CD4-positive, alpha-beta T cell treated with Interleukin-15 for 1 hour (primary cell): ENCODE measurements around the gene CDKN3.
"Not testable (repeated sequence)": the region's sequence is repeated elsewhere in the genome, so short reads cannot be mapped to it uniquely, and the experiment has no call there.

Experiments used
- DNase-seq: peaks from one replicate; pipeline ENCODE4 v3.0.0-alpha.2; 2020

Gene CDKN3

DNA sequence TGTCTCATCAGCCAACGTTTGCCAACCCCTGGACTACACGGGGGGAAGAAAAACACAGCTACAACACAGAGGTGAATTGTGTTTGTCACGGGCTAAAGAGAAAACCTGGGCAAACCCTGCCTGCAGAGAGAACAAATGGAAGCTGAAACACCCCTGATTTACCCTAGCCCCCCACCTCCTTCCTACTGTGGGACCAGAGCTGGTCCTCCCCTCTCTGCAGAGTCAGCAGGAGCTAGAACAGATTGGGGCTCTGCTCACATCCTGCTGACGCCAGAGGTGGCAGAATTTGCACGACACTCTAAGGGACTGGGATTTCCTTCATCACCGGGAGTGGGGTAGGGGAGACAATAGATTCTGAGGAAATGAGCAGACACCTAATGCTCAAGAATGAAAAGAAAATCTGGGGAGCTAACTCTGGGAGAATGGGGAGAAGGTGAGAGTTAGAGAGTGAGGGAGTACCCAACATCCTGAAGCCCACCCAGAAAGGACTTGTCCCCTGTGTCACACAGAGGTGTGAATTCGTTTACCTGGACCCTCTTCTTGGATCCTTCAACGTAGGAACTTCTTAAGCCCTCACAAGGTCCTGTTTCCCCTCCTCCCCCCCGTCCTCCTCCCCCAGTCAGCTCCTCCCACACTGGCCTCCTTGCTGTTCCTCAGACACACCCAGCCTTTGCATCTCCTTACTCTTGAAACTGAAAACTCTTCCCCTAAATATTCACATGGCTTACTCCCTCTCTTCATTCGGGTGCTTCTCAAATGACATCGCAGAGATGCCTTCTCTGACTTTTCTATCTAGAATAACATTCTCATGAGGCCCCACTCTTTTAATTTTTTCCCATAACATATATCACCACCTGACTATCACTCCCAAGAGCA, 26.2 kb upstream of the CDKN3 start:
- DNase-seq, result no peak

DNA sequence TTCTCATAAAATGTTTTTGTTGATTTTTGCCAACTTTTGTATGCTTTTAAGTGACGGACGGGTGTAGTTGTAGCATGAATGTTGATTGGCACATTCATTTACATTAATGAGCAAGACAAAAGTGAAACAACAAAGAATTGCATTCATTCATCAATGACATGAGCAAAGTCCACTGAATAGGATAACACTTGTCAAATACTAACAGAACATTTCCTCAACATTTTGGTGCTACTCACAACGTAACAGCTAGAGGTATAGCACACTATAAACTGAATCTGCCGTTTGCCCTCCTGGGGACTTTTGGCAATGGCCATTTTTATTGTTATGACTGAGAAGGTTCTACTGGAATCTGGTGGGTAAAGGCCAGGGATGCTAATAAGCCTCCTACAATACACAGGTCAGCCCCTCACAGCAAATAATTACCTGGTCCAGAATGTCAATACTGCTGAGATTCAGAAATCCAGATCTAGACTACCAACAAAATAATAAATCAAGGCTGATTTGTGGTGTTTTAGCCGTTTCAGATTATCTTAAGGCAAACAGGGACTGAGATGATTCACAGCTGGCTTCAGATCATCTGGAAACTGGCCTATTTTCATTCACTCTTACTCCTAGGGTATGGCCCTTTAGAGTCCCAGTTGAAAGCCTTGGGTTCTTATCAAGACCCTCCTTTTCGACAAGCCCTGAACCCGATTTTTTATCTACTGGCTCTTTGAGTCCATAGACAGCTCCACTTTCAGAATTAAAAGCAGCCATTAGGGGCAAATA, 22.5 kb upstream of the CDKN3 start:
- no peak for DNase-seq

DNA sequence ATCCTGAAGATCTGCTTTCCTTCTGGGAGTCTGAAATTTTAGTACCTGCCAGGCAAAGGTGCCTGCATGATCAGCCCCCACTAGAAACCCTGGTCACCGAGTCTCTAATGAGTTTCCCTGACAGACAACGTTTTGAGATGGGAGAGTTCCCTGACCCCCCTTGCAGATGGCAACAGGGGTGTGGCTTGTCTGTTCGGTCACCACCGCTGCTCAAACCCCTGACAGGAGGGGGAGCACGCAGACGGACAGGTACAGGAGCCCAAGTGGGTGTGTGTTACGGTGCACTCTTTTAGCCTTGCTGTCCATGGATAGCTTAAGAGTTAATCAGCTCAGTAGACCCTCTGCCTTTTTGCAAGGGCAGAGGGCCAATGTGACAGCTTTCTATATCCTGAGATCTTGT, 19.3 kb upstream of the CDKN3 start:
- DNase-seq, result no peak

DNA sequence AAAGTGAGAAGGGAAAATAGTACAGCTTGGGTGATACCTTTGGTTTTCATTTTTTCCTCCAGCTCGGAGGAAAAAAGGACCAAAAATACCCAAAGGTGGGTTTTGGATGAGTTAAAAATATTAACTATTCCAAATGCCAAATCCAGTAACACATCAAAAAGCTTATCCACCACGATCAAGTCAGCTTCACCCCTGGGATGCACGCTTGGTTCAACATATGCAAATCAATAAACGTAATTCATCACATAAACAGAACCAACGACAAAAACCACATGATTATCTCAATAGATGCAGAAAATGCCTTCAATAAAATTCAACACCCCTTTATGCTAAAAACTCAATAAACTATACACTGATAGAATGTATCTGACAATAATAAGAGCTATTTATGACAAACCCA, 17.9 kb upstream of the CDKN3 start:
- DNase-seq, result not testable (repeated sequence)

DNA sequence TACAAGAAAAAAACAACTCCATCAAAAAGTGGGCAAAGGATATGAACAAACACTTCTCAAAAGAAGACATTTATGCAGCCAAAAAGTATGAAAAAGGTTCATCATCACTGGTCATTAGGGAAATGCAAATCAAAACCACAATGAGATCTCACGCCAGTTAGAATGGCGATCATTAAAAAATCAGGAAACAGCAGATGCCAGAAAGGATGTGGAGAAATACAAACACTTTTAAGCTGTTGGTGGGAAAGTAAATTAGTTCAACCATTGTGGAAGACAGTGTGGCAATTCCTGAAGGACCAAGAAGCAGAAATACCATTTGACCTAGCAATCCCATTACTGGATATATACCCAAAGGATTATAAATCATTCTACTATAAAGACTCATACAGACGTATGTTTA, 16.2 kb upstream of the CDKN3 start:
- not testable (repeated sequence) for DNase-seq

DNA sequence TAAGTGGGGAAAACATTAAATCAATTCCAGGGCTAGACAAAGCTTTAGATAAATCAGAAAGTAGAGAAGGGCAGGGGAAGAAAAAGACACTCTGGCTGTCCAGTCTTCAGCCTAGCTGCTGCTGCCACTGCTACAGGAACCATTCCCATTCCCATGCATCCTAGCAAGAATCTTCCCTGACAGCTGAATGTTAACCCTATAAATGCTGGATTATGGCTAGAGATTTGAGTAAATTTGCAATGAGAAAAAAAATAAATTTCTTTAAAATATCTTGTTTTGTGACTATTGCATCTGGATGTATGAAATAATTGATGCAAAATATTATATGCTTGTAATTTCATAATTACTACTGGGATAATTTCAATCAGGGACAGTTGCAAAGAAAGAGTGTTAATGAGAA, 15.0 kb upstream of the CDKN3 start:
- no peak for DNase-seq

DNA sequence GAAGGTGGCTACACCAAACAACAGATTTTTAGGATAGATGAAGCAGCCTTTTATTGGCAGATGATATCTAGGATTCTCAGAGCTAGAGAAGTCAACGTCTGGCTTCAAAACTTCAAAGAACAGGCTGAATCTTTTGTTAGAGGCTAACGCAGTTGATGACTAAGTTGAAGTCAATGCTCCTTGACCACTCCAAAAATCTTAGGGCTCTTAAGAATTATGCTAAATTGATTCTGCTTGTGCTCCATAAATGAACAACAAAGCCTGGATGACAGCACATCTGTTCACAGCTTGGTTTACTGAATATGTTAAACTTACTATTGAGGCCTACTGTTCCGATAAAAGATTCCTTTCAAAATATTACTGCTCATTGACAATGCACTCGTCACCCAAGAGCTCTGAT, 13.0 kb upstream of the CDKN3 start:
- DNase-seq, result no peak

DNA sequence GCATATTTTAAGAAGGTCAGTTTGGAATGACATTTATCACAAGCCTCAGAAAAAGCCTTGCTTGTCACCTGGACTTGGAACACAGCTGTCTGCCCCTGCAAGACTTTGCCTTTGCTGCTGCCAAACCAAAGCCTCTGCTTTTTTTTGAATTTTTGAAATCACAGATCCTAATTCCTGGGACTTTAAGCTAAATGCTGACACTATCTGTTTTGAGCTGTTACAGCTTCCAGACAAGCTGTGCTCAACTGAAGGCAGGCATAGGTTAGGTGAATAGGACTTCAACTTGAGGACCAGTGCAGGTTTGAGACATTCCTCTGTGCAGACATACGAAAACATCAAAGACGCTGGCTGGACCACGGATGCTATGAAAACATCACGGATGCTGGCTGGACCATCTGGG, 11.3 kb upstream of the CDKN3 start:
- DNase-seq, result no peak

DNA sequence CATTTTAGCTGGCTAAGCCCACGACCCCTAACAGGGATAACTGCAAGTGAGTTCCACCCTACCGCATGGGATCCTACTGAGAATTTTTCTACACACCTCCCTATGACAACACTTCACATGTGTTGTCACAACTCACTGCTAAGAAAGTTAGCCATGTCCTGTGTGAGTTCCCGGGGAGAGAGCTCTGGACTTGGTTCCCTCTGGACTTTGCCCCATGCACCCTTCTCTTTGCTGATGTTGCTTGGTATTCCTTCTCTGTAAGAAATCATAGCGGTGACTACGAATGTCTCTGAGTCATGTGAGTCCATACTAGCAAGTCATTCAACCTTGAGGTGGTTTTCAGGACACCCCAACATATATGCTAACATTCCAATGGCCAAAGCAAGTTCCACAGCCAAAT, 9.5 kb upstream of the CDKN3 start:
- DNase-seq, result no peak

DNA sequence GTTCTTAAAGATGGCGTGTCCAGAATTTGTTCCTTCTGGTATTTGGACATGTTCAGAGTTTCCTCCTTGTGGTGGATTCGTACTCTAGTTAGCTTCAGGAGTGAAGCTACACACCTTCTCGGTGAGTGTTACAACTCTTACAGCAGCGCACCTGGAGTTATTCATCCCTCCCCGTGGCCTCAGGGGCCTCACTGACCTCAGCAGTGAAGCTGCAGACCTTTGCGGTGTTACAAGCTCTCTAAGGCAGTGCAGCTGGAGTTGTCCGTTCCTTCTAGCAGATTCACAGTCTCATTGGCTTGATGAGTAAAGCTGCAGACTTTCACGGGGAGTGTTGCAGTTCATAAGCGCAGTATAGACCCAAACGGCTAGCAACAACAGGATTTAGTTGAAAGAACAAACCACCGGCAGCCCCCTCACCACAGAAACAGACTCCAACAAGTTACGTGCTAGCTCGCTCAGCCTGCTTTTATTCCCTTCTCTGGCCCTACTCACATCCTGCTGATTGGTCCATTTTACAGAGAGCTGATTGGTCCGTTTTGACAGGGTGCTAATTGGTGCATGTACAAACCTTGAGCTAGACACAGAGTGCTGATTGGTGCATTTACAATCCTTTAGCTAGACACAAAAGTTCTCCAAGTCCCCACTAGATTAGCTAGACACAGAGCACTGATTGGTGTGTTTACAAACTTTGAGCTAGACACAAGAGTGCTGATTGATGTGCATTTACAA, 4.5 kb upstream of the CDKN3 start:
- DNase-seq, result no peak

DNA sequence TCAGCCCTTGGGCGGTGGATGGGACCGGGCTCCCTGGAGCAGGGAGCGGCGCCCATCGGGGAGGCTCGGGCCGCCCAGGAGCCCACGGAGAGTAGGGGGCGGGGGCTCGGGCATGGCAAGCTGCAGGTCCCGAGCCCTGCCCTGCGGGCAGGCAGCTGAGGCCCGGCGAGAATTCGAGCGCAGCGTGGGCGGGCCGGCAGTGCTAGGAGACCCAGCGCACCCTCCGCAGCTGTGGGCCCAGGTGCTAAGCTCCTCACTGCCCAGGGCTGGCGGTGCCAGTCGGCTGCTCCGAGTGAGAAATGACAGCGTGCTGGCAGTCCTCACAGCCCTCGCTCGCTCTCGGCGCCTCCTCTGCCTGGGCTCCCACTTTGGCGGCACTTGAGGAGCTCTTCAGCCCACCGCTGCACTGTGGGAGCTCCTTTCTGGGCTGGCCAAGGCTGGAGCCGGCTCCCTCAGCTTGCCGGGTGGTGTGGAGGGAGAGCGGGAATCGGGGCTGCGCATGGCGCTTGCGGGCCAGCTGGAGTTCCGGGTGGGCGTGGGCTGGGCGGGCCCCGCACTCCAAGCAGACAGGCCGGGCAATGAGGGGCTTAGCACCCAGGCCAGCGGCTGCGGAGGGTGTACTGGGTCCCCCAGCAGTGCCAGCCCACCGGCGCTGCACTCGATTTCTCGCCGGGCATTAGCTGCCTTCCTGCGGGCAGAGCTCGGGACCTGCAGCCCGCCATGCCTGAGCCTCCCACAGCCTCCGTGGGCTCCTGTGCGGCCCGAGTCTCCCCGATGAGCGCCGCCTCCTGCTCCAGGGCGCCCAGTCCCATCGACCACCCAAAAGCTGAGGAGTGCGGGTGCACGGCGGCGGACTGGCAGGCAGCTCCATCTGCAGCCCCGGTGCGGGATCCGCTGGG, 3.6 kb upstream of the CDKN3 start:
- not testable (repeated sequence) for DNase-seq

DNA sequence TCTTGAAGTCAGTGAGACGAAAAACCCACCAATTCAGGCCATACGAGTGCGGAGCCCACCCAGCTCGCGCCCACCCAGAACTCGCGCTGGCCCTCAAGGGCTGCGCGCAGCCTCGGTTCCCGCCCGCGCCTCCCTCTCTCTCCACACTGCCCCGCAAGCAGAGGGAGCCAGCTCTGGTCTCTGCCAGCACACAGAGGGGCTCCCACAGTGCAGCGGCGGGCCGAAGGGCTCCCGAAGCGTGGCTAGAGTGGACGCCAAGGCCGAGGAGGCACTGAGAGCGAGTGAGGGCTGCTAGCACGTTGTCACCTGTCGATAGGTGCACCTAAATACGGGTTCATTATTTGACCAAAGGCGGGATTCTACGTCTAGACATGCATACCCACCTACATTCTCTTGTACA, 2.2 kb upstream of the CDKN3 start:
- no peak for DNase-seq

DNA sequence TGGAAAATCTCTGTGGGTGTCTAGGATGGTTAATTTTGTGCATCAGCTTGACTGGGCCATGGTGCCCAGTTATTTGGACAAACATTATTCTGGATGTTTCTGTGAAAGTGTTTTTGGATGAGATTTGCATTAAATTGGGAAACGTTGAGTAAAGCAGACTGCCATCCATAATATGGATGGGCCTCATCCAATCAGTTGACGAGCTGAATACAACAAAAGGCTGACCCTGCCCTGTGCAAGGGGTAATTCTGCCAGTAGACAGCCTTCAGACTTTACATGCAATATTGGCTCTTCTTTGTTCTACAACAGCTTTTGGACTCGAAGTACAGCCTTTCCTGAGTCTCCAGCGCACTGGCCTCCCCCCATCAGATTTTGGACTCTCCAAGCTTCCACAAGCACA, 1.5 kb upstream of the CDKN3 start:
- no peak for DNase-seq

DNA sequence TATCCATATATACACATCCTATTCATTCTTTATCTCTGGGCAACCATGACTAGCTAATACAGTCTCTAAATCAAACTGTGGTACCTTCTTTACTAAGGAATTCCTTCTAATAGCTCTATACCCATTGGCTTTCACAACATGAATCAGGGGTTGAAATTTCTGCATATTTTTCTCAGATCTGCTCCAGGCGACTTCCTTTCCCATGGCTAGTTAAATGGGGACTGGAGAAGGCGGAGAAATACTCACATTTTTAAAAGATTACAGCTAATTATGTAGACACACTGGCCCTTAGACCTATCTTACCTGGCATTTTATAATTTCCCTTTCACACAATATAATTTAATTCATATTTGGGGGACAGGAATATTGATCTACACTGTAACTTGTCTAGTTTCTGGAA, 1.1 kb upstream of the CDKN3 start:
- DNase-seq, result no peak

DNA sequence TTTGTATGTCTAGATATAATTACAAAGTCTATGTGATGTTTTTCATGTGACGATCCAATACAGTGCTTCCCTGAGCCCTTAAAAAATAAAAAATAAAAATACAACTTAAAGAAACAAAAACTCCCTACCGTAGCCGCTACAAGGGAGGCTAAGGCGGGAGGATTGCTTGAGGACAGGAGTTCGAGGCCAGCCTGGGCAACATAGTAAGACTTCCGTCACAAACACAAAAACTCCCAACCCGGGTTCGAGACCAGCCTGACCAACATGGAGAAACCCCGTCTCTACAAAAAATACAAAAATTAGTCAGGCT, 669 bp upstream of the CDKN3 start:
- DNase-seq, result no peak

DNA sequence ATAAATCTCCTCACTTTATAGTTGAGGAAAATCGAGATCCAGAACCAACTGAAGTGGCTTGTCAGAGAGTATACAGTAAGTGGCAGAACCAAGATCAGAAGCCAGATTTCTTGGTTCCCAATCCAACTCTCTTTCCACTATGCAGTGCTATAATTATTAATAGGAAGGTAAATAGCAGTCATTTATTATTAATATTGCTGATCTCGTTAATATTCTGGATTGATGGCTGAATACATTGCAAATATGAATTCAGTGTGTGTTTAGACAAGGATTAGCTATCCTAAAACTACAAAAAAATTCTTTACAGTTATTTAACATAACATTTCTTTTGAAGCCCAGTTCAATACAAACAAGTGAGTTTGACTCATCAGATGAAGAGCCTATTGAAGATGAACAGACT, 2.8 kb downstream of the CDKN3 start:
- DNase-seq, result no peak

DNA sequence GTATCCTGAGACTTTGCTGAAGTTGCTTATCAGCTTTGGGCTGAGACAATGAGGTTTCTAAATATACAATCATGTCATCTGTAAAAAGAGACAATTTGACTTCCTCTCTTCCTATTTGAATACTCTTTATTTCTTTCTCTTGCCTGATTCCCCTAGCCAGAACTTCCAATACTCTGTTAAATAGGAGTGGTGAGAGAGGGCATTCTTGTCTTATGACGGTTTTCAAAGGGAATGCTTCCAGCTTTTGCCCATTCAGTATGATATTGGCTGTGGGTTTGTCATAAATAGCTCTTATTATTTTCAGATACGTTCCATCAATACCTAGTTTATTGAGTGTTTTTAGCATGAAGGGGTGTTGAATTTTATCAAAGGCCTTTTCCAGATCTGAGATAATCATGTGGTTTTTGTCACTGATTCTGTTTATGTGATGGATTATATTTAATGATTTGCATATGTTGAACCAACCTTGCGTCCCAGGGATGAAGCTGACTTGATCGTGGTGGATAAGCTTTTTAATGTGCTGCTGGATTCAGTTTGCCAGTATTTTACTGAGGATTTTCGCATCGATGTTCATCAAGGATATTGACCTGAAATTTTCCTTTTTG, 6.7 kb downstream of the CDKN3 start:
- not testable (repeated sequence) for DNase-seq

DNA sequence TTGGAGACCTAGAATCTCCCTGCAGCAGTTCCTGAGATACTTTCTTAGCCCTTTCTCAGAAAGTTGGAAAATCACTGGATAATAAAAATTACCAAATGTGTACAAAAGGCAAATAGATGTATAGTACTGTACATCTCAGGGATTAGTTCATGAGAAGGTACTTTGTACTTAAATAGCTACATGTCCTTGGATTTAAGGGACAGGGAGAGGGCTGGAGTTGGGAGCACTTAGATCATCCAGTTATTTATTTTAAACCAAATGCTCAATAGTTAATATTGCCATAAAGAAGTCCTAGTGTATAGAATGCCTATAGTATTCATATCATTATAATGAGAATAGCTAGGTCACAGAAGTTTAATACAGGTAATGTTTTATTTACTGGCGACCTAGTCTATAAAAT, 13.4 kb downstream of the CDKN3 start:
- DNase-seq, result no peak

DNA sequence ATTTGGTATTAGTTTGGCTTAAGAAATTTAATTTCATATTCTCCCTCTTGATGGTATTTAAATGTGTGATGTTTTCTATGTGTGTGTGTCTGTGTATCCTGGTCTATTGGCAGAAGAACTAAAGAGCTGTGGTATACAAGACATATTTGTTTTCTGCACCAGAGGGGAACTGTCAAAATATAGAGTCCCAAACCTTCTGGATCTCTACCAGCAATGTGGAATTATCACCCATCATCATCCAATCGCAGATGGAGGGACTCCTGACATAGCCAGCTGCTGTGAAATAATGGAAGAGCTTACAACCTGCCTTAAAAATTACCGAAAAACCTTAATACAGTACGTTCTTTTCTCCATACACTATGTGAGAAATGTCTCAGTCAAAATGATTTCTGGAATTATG, 14.6 kb downstream of the CDKN3 start:
- no peak for DNase-seq

DNA sequence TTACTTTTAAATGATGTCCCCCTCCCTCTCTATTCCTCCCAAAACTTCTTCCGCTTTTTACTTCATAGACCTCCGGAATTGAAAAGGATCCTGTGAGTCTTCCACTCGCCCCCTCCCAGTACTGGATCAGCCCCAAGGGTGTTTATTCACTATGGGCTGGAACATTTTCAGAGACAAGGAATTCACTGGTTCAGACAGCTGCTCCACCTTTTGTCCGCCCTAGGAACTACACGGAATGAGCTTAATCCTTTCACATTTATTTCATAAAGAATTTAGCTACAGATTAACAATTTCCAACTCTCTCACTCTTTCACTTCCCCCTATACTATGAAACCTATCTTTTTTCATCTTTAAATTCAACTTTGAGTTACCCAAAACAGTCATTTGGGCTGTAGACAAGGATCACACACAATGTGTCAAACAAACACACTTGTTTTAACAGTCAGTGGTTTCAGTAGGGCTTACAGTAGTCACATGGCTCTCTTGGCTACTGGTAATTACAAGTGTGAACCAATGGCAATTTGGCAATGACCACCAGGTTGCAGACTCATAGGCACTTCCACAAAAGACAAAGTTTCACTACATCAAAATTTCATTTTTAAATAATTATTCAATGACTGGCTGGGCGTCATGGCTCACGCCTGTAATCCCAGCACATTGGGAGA, 23.8 kb downstream of the CDKN3 start:
- DNase-seq, result no peak

DNA sequence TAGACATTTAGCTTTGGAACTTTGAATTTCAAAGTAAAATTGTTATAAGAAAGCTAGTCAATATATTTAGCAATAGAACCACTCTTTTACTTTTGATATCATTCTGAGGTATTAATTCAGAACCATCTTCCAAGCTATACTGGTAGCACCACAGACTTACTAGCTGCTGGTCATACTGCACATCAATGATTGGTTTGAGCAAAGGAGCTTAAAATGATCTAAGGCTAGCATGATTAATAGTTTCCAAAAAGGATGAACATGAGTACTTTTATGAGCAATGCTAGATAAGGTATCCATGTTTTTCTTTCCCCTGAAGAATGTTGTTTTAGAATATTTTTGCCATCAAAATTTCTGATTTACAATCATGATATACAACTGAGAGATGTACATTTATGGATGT, 27.2 kb downstream of the CDKN3 start:
- DNase-seq, result no peak

DNA sequence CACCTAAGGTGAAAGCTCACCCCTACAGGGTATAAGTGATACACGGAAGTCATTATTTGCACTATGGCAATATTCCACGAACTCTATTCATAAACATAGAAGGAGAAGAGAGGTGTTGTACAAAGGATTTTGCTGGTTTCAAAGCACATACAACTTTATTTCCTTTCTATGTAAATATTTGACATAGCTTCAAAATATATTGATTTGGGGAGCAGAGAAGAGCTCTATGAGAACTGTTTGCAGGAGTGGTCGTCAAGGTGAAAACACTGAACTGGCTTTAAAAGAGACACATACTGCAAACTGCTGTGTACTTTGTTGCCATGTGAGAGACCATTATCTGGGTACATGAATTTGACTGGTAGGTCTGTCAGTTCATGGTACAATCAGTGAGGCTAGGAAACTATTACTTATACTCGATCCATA, 27.7 kb downstream of the CDKN3 start:
- DNase-seq, result no peak
